SK-N-SH treated with all-trans-retinoic acid at 6 μM for 48 hours (cell line): ENCODE measurements around the gene AGTPBP1.

Experiments used
- POU6F1 ChIP-seq: fragments of 250-450 bp; sonication (Bioruptor Pico); IDR thresholded peaks from 2 replicates; pipeline ENCODE4 v1.8.0; 2021; ENCODE audit warnings: low read depth, mild to moderate bottlenecking, moderate library complexity, borderline replicate concordance
- PPARA ChIP-seq: fragments of 250-450 bp; sonication (Bioruptor Pico); IDR thresholded peaks from 2 replicates; pipeline ENCODE4 v1.5.0; 2020; ENCODE audit warnings: mild to moderate bottlenecking, borderline replicate concordance
- RARB ChIP-seq: fragments of 250-450 bp; sonication (Bioruptor Pico); IDR thresholded peaks from 2 replicates; pipeline ENCODE4 v1.8.0; 2021; ENCODE audit warnings: mild to moderate bottlenecking, moderate library complexity

GRCh38 chr9:85639675-85640186 lies 102.0 kb downstream of the AGTPBP1 start:
- TF ChIP-seq RARB (no peak), PPARA (CRISPR knock-in tag) (no peak), POU6F1 (no peak)
